GM12878 (cell line): Measurements from ENCODE around the gene OR13J1. TPM values are rescaled to one million over a fixed set of nuclear protein-coding genes. Genes with fewer than 3 reads are reported as not detected.

ENCODE experiments used
- ATAC-seq: fragments of 200-7000 bp; cut with Tn5 transposase; 3 replicates; pipeline ENCODE4 v1.9.1; 2020; ENCODE audit warnings: mild to moderate bottlenecking, moderate library complexity
- BruUV-seq: library from RNA; stranded (reverse); fragments of 400-500 nt; replicated peaks from 2 replicates; lab custom pipeline; 2021; lab: Mats Ljungman, UMichigan
- CTCF ChIA-PET: fragments of 300-600 bp; sonication (Branson Sonifier 250); formaldehyde crosslinking; extraction: SDS; loops from one replicate; lab custom pipeline; 2021; ENCODE audit warnings: inconsistent platforms; lab: Yijun Ruan, JAX
- POLR2A ChIA-PET: fragments of 350-600 bp; formaldehyde crosslinking; extraction: SDS; loops from one replicate; lab custom pipeline; 2021; ENCODE audit warnings: inconsistent platforms; lab: Charles Lee
- RAD21 ChIA-PET: fragments of 300-600 bp; sonication (Branson Sonifier 250); formaldehyde crosslinking; loops from one replicate; lab custom pipeline; 2023; ENCODE audit warnings: antibody characterized with exemption; ENCODE audit not compliant: unreplicated experiment; lab: Charles Lee
- SMC1A ChIA-PET: fragments of 300-600 bp; sonication (Branson Sonifier 250); formaldehyde crosslinking; loops from one replicate; lab custom pipeline; 2023; ENCODE audit not compliant: unreplicated experiment, uncharacterized antibody; lab: Charles Lee
- DNase-seq: peaks from one replicate; pipeline ENCODE4 v3.0.0-alpha.2; 2011; ENCODE audit warnings: low read depth, low spot score
- FAIRE-seq: peaks from 3 replicates; lab custom pipeline; 2011; peaks lifted over from hg19 to GRCh38; lab: Jason Lieb, UNC
- H2AFZ ChIP-seq: 2 replicates; pipeline ENCODE4 v1.6.0; 2011; ENCODE audit warnings: low read depth, low read length, control low read depth; ENCODE audit not compliant: control insufficient read depth
- H3K27ac ChIP-seq: 2 replicates; pipeline ENCODE4 v1.5.1; 2011; ENCODE audit warnings: control low read depth; ENCODE audit not compliant: control insufficient read depth, insufficient read depth
- H3K27me3 ChIP-seq, 2 experiments: replicated peaks in 1 of 2; 2 replicates each; pipeline versions ENCODE4 v1.6.0 to v1.6.1; 2011; ENCODE audit warnings: low read length in 1 of 2; ENCODE audit not compliant: control insufficient read depth in 2 of 2, insufficient read depth in 2 of 2
- H3K36me3 ChIP-seq, 2 experiments: 2 replicates each; pipeline ENCODE4 v1.5.1; 2011; ENCODE audit warnings: low read length in 1 of 2; ENCODE audit not compliant: control insufficient read depth in 2 of 2, insufficient read depth in 2 of 2
- H3K4me1 ChIP-seq: 2 replicates; pipeline ENCODE4 v1.6.1; 2011; ENCODE audit warnings: mild to moderate bottlenecking, low read length, moderate library complexity, mixed read lengths; ENCODE audit not compliant: control insufficient read depth, insufficient read depth
- H3K4me2 ChIP-seq: 2 replicates; pipeline ENCODE4 v1.6.0; 2011; ENCODE audit warnings: control low read depth; ENCODE audit not compliant: control insufficient read depth, insufficient read depth
- H3K4me3 ChIP-seq: fragments of 200-600 bp; sonication (generic); 2 replicates; pipeline ENCODE4 v1.5.1; 2016
- H3K79me2 ChIP-seq: 2 replicates; pipeline ENCODE4 v1.6.0; 2011; ENCODE audit warnings: low read length; ENCODE audit not compliant: control insufficient read depth, insufficient read depth
- H3K9ac ChIP-seq: 2 replicates; pipeline ENCODE4 v1.8.0; 2011; ENCODE audit warnings: low read length, control low read depth, mixed read lengths; ENCODE audit not compliant: control insufficient read depth, insufficient read depth
- H3K9me3 ChIP-seq: replicated peaks from 3 replicates; pipeline ENCODE4 v1.5.1; 2011; ENCODE audit warnings: mild to moderate bottlenecking, low read length; ENCODE audit not compliant: control insufficient read depth, insufficient read depth
- H4K20me1 ChIP-seq: 2 replicates; pipeline ENCODE4 v1.6.0; 2011; ENCODE audit not compliant: control insufficient read depth, insufficient read depth
- BRCA1 ChIP-seq: IDR thresholded peaks from 2 replicates; pipeline ENCODE4 v1.6.1; 2011; ENCODE audit warnings: low read depth, low read length, improper control_type of control experiment
- JUNB ChIP-seq: IDR thresholded peaks from 2 replicates; pipeline ENCODE4 v1.6.1; 2016; ENCODE audit warnings: antibody characterized with exemption, mild to moderate bottlenecking
- KAT2A ChIP-seq: conservative IDR thresholded peaks from 2 replicates; pipeline ENCODE4 v1.6.1; 2011; ENCODE audit warnings: low read depth, low read length; ENCODE audit not compliant: control insufficient read depth
- NFYA ChIP-seq: IDR thresholded peaks from 2 replicates; pipeline ENCODE4 v1.6.1; 2011; ENCODE audit warnings: low read depth, mild to moderate bottlenecking, low read length, improper control_type of control experiment, borderline replicate concordance
- TCF3 ChIP-seq: IDR thresholded peaks from 2 replicates; pipeline ENCODE4 v1.6.1; 2012; ENCODE audit warnings: low read depth, mild to moderate bottlenecking, low read length, borderline replicate concordance; ENCODE audit not compliant: insufficient read depth
- ZNF207 ChIP-seq: fragments of 450-650 bp; IDR thresholded peaks from 2 replicates; pipeline ENCODE4 v1.6.1; 2014; ENCODE audit warnings: antibody characterized with exemption, mild to moderate bottlenecking, borderline replicate concordance
- WGBS: methylation state at CpG from one replicate; pipeline ENCODE4 v1.1.6; 2016; ENCODE audit warnings: low lambda C conversion rate; ENCODE audit not compliant: insufficient replicate concordance, insufficient coverage; ENCODE audit errors: missing lambda C conversion rate; 5-methylcytosine and 5-hydroxymethylcytosine counted together
- in situ Hi-C: fragments of 300-500 bp; cut with MboI; formaldehyde crosslinking; loops from 9 replicates; pipeline ENCODE4 v1.14.3; 2018; ENCODE audit warnings: mixed read lengths
- intact Hi-C: fragments of 100-400 bp; cut with micrococcal nuclease; formaldehyde crosslinking; loops from one replicate; pipeline ENCODE4 v1.14.2; 2022; ENCODE audit not compliant: unreplicated experiment
- polyA plus RNA-seq, 11 experiments: library from polyadenylated mRNA; depleted of rRNA in 4 of 11; unstranded in 6 of 11; stranded (reverse) in 5 of 11; fragments of >200 nt; fragmentation: Nextera tagmentation in 4 of 11; fragmentation: Illumina TruSeq in 1 of 11; extraction: Ambion mirVana in 4 of 11; extraction: Trizol in 1 of 11; gene quantifications; 1 replicate in 1 of 11; 2 replicates in 10 of 11; pipeline versions ENCODE4 v1.2.1 to v1.2.3, GENCODE V29; 2011 to 2016; ENCODE audit warnings: inconsistent platforms in 2 of 11, missing spikeins in 2 of 11, low read depth in 1 of 11
- total RNA-seq, 4 experiments: library from RNA; depleted of rRNA in 3 of 4; stranded (reverse); fragments of >200 nt in 3 of 4; fragmentation: Illumina TruSeq in 1 of 4; extraction: Trizol in 1 of 4; gene quantifications; 2 replicates each; pipeline versions ENCODE4 v1.2.1 to v1.2.3, GENCODE V29; 2013 to 2021
- TF ChIP-seq, protein P1 (sequence below): fragments of 150-350 bp; IDR thresholded peaks from 2 replicates; pipeline ENCODE4 v1.6.1; 2016; ENCODE audit warnings: low read depth, low read length

The OR13J1 gene
- total and polyA plus RNA-seq, 10 of the 15 experiments (the other 5 are each of a cell fraction or from before 2014, with no cell fraction given): not detected

DNA sequence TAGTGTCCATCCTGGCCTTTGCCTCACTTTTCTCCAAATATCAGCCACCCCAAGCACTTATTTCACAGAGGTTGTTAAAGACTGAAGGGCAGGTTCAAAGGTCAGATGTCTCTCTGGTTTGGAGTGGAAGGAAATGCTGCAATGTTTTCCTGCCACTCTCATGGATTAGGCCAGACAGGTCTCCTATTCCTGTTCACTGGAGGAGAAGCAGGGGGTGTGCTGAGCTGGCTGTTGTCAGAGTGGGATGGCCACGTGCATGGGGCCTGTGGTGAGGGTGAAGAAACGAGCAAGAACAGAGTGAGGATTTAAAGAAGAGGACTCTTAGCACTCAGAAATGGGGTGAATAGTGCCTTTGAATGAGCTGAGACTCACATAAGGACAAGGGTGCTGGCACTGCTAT, 34.4 kb downstream of the OR13J1 start:
- ATAC-seq (no peak), FAIRE-seq (no peak)
- intact Hi-C loops (no loop called here), in situ Hi-C loops (no loop called here)
- 61% methylated on average over 2 of the region's 2 CpGs for WGBS
- H3K27me3 ChIP-seq: no peaks in the 10 kb centered on the region
- no peak overlapping the region for H3K27ac ChIP-seq
- BruUV-seq: no TSS peak
- peaks cover 34% of the 10 kb centered on the region for H3K4me1 ChIP-seq
- no peaks in the 10 kb centered on the region for H3K79me2 ChIP-seq
- ChIA-PET CTCF (interaction anchor here (0.6 to 7.8 kb wide), 14 partner anchors 8 to 108 kb away, joined by 3 to 59 read pairs (median 6); partner anchors contain the start of genes HINT2 and SPAG8), RAD21 (interaction anchor here (1.2 to 5.4 kb wide), 8 partner anchors 8 to 104 kb away, joined by 3 to 41 read pairs (median 6); partner anchors contain the start of genes CREB3 and TLN1), SMC1A (interaction anchor here (0.8 to 8.9 kb wide), 7 partner anchors 9 to 177 kb away, joined by 3 to 118 read pairs (median 4); no protein-coding TSS in a partner anchor)
- H3K9me3 ChIP-seq: no peaks in the 10 kb centered on the region
- H3K4me3 ChIP-seq: no peak overlapping the region
- H3K4me2 ChIP-seq: no peak overlapping the region
- H3K36me3 ChIP-seq: no peaks in the 10 kb centered on the region
- H2AFZ ChIP-seq: no peak overlapping the region
- no peaks in the 10 kb centered on the region for H4K20me1 ChIP-seq
- no peak for TF ChIP-seq TCF3
- no peak for TF ChIP-seq JUNB
- no peak for TF ChIP-seq ZNF207
- TF ChIP-seq NFYA: no peak
- no peak for TF ChIP-seq BRCA1
- no peak for TF ChIP-seq KAT2A
- TF ChIP-seq, protein P1, sequence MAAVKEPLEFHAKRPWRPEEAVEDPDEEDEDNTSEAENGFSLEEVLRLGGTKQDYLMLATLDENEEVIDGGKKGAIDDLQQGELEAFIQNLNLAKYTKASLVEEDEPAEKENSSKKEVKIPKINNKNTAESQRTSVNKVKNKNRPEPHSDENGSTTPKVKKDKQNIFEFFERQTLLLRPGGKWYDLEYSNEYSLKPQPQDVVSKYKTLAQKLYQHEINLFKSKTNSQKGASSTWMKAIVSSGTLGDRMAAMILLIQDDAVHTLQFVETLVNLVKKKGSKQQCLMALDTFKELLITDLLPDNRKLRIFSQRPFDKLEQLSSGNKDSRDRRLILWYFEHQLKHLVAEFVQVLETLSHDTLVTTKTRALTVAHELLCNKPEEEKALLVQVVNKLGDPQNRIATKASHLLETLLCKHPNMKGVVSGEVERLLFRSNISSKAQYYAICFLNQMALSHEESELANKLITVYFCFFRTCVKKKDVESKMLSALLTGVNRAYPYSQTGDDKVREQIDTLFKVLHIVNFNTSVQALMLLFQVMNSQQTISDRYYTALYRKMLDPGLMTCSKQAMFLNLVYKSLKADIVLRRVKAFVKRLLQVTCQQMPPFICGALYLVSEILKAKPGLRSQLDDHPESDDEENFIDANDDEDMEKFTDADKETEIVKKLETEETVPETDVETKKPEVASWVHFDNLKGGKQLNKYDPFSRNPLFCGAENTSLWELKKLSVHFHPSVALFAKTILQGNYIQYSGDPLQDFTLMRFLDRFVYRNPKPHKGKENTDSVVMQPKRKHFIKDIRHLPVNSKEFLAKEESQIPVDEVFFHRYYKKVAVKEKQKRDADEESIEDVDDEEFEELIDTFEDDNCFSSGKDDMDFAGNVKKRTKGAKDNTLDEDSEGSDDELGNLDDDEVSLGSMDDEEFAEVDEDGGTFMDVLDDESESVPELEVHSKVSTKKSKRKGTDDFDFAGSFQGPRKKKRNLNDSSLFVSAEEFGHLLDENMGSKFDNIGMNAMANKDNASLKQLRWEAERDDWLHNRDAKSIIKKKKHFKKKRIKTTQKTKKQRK: no peak
- TF ChIP-seq, all 136 proteins: peak for 0
- DNase-seq: no peak
- POLR2A ChIA-PET: interaction anchor here (1.0 to 6.2 kb wide), 2 partner anchors 9 to 21 kb away, joined by 3 to 80 read pairs; partner anchors contain the start of gene HINT2
- H3K9ac ChIP-seq: no peak overlapping the region
